NCI-H128 (cell line): ENCODE data around the gene ZBTB7A.
"Not testable (repeated sequence)": the region's sequence is repeated elsewhere in the genome, so short reads cannot be mapped to it uniquely, and the experiment has no call there.

ENCODE experiments used
- DNase-seq: peaks from one replicate; lab custom pipeline; 2025; ENCODE audit not compliant: unreplicated experiment; lab: John Stamatoyannopoulos, UW

Gene ZBTB7A

GRCh38 chr19:3998667-3999412 is 67.9 kb downstream of the ZBTB7A start:
- not testable (repeated sequence) for DNase-seq

- no peak for DNase-seq
Measured at GRCh38 chr19:3995607-3996006, 71.1 kb downstream of the ZBTB7A start.
